Bronchial epithelial cell (primary cell): ENCODE results near the gene NAPA. TPM values are rescaled to one million over a fixed set of nuclear protein-coding genes. Genes with fewer than 3 reads are reported as not detected.
A peak's percentile ranks its signal among the peaks of the same experiment; 100 is the strongest.

Experiments used
- DNase-seq: peaks from one replicate; pipeline ENCODE4 v3.0.0-alpha.2; 2010; ENCODE audit warnings: low read depth
- FAIRE-seq: peaks from 2 replicates; lab custom pipeline; 2011; peaks lifted over from hg19 to GRCh38; lab: Jason Lieb, UNC
- H3K27me3 ChIP-seq: 2 replicates; pipeline ENCODE4 v1.5.1; 2011; ENCODE audit warnings: low read length; ENCODE audit not compliant: control insufficient read depth, insufficient read depth
- H3K36me3 ChIP-seq: 2 replicates; pipeline ENCODE4 v1.5.1; 2011; ENCODE audit warnings: low read length; ENCODE audit not compliant: control insufficient read depth, insufficient read depth
- H3K4me3 ChIP-seq: 2 replicates; pipeline ENCODE4 v1.5.1; 2011; ENCODE audit warnings: mild to moderate bottlenecking, low read depth, low read length, control low read depth
- total RNA-seq: library from RNA; depleted of rRNA; stranded (reverse); fragments of >200 nt; gene quantifications from 2 replicates; pipeline ENCODE4 v1.2.1, GENCODE V29; 2014
- TF ChIP-seq, protein P1 (sequence below): IDR thresholded peaks from 2 replicates; pipeline ENCODE4 v1.5.1; 2011; ENCODE audit warnings: mild to moderate bottlenecking, moderate library complexity, low read length, control low read depth, inconsistent platforms; ENCODE audit not compliant: insufficient read depth, severe bottlenecking

Gene NAPA
- total RNA-seq, 1 donor from 2014 or later, result 33.2 TPM

DNA sequence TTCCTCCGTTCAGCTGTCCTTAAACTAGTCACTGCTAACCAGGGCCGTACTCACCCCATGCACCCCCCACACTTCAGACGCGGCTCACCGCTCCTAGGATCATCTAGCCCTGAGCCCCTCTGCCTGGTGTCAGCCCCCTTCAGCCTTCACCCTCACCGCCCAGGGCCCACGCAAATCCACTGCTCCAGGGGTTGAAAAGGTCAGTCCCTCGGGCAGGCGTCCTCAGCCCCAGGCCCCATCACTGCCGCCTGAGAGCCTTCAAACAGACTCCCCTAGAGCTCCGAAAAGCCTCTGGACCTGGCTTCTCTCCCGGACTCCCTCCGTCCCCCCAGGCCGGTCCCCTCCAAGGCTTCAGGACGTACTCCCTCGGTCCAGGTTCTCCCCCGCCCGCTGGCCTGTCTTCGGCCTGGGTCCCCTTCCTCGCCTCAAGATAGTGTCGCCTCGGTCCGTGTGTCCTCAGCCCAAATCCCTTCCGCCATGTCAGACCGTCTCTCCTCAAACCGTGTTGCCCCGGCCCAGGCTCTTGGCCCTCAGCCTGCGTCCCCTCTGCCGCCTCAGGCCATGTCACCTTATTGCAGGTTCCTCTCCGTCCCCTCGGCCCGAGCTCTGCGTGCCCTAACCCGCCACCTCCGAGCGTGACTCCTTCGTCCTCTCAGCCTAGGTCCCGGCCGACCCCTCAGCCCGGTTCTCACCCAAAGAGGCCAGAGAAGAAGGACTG is 553 bp downstream of the NAPA start:
- no peaks in the 10 kb centered on the region for H3K27me3 ChIP-seq
- peak overlapping the region; percentile 100 for H3K4me3 ChIP-seq
- TF ChIP-seq, protein P1, sequence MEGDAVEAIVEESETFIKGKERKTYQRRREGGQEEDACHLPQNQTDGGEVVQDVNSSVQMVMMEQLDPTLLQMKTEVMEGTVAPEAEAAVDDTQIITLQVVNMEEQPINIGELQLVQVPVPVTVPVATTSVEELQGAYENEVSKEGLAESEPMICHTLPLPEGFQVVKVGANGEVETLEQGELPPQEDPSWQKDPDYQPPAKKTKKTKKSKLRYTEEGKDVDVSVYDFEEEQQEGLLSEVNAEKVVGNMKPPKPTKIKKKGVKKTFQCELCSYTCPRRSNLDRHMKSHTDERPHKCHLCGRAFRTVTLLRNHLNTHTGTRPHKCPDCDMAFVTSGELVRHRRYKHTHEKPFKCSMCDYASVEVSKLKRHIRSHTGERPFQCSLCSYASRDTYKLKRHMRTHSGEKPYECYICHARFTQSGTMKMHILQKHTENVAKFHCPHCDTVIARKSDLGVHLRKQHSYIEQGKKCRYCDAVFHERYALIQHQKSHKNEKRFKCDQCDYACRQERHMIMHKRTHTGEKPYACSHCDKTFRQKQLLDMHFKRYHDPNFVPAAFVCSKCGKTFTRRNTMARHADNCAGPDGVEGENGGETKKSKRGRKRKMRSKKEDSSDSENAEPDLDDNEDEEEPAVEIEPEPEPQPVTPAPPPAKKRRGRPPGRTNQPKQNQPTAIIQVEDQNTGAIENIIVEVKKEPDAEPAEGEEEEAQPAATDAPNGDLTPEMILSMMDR, result no peak
- FAIRE-seq (no peak), DNase-seq (no peak)
- no peaks in the 10 kb centered on the region for H3K36me3 ChIP-seq

DNA sequence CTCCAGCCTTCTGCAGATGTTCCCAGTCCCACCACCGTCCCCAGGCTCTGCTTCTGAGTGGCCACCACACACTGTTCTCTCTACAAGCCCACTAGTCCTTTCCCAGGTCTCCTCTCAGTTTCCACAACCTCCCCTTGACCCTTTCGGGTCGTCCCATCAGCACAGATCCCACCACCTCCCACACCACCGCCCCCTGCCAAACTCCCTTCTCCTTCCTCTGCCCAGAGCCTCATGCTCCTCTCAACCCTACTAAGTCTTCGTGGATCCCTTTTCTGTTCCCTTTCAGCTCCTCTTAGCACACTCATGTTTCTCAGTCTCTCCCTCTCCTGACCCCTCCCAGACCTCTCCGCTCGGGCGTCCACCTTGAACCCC is 1.9 kb downstream of the NAPA start:
- TF ChIP-seq, protein P1, result no peak
- FAIRE-seq, result no peak
- Histone ChIP-seq H3K4me3 (no peak overlapping the region), H3K36me3 (no peaks in the 10 kb centered on the region), H3K27me3 (no peaks in the 10 kb centered on the region)
- no peak for DNase-seq

DNA sequence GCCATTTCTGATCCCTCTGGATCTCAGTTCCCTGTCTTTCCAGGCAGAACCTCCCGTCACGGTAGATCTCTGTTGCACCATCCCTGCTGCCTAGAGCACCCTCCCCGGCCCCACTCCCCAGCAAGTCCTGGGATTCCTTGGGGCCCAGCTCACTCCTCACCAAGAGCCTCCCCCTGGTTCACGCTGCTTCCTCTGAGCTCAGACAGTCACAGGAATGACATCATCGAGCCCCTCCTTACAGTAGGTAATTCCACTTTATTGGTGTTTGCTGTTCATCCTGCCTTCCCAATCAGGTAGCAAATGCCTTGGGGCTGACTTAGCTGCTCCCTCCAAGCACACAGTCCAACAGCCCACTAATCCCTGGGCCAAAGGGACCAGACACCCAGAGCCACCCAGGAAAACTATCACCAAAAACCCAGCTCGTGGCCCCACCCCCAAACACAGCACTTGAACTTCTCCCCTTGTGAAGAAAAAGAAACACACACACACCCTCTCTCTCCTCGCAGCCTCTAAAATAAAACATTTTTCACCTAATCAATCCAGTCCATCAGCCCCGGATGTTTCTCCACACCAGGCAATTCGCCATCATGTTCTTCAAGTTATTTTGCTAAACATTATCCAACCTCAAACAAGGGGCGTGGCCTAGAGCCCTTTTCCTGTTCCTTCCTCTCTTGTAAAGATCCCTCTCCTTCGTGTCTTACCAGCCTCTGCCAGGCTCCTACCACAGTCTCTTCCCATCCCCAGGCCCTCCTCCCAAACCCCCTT is 2.5 kb downstream of the NAPA start:
- peak; percentile 19 for DNase-seq

DNA sequence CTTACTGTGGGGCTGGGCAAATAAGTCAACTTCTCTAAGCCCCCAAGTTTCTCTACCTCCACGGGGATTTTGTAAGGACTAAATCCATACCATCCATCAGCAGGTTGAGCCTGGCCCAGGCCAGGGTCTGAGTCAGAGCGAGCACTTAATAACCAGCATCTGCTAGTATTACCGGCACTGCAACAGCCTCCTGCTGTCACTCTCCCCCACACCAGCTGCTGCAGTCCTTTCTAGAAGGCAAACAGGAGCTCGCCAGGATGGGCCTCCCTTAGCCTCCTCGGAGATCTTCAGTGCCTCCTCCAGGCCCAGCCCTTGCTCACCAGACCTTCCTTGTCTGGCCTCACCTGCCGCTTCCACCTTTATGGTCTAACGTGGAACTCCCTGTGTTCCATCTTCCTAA is 3.2 kb downstream of the NAPA start:
- FAIRE-seq (no peak), DNase-seq (no peak)
- TF ChIP-seq, protein P1, result no peak
- H3K27me3 ChIP-seq, result no peaks in the 10 kb centered on the region
- H3K36me3 ChIP-seq, result peaks cover 1% of the 10 kb centered on the region
- no peak overlapping the region for H3K4me3 ChIP-seq

More for the DNA sequence above, 2.5 kb downstream of the NAPA start:
- FAIRE-seq, result no peak
- Histone ChIP-seq H3K4me3 (no peak overlapping the region), H3K27me3 (no peaks in the 10 kb centered on the region), H3K36me3 (peaks cover 1% of the 10 kb centered on the region)
- TF ChIP-seq, protein P1, result no peak

DNA sequence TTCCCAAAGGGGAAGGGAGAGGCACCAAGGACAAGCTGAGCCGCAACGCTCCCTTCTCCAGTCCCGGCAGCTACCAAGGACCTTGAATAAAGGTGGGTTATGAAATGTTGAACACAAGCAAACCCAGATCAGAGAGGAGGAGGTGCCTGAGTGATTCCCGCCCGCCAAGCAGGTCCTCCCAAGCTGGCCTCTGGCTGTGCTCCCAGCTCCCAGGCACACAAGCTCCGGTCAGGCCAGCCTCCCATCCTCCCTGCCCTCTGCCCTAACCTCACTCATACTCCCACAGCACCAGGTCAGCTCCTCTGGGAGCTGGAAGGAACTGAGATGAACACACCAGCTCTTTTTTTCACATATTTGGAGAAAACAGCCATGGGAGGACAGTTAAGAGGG is 3.7 kb downstream of the NAPA start:
- FAIRE-seq (no peak), DNase-seq (no peak)
- no peak overlapping the region for H3K4me3 ChIP-seq
- TF ChIP-seq, protein P1, result no peak
- H3K27me3 ChIP-seq, result no peaks in the 10 kb centered on the region
- peaks cover 2% of the 10 kb centered on the region for H3K36me3 ChIP-seq
